ENCODE data around the gene MLKL. TPM values are rescaled to one million over a fixed set of nuclear protein-coding genes. Genes with fewer than 3 reads are reported as not detected.

MLKL gene
- total and polyA plus RNA-seq, 8 donors, result 3.6 to 12.4 (median 7.0) TPM

DNA sequence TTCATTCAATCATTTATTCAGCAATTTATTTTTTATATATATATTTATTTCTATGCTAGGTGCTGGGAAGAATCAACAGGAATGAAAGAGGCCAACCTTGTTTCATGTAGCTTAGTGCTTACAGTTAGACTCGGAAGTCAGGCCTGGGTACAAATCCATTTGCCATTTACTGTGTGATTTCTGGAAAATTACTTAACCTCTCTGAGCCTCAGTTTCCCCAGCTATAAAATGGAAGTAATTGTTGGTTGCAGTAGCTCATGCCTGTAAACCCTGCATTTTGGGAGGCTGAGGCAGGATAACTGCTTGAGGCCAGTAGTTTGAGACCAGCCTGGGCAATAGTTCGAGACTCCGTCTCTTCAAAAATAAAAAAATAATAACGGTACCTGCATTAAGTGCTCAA is 27.2 kb upstream of the MLKL start:
- ATAC-seq (no peak), DNase-seq (no peak), FAIRE-seq (no peak)
- Histone ChIP-seq H3K27ac (no peak overlapping the region), H3K4me3 (no peak overlapping the region), H3K9me3 (no peaks in the 10 kb centered on the region), H3K36me3 (no peaks in the 10 kb centered on the region), H3K27me3 (no peaks in the 10 kb centered on the region), H3K4me1 (peaks cover 2 to 14% (median 6%) of the 10 kb centered on the region in 3 donors)
- TF ChIP-seq, protein P1, sequence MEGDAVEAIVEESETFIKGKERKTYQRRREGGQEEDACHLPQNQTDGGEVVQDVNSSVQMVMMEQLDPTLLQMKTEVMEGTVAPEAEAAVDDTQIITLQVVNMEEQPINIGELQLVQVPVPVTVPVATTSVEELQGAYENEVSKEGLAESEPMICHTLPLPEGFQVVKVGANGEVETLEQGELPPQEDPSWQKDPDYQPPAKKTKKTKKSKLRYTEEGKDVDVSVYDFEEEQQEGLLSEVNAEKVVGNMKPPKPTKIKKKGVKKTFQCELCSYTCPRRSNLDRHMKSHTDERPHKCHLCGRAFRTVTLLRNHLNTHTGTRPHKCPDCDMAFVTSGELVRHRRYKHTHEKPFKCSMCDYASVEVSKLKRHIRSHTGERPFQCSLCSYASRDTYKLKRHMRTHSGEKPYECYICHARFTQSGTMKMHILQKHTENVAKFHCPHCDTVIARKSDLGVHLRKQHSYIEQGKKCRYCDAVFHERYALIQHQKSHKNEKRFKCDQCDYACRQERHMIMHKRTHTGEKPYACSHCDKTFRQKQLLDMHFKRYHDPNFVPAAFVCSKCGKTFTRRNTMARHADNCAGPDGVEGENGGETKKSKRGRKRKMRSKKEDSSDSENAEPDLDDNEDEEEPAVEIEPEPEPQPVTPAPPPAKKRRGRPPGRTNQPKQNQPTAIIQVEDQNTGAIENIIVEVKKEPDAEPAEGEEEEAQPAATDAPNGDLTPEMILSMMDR (IDR thresholded peaks at IDR 0.05), result no peak
- 94 to 96% methylated on average over 4 of the region's 4 CpGs for WGBS, 2 donors
- intact Hi-C loops (cut with DNase I), result no loop called here

DNA sequence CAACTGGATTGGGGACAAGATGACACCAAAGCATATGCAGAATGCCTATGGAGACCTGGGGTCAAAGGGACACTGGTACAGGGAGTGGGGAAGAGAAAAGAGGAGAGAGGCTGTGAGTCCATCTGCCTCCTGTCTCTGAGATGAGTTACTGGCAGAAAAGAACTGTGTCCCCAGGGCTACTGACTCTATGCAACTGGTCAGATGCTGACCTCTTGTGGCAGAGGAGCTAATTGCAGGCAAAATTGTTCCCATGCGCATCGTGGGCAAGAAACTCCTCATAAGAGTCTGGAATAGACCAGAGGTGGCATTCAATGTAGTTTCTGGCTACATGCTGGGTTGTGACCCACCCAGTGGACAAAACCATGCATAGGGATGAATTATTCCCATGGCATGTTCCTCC is 26.1 kb upstream of the MLKL start:
- intact Hi-C loops (cut with DNase I), result no loop called here
- no peak for FAIRE-seq
- no peaks in the 10 kb centered on the region for H3K9me3 ChIP-seq

DNA sequence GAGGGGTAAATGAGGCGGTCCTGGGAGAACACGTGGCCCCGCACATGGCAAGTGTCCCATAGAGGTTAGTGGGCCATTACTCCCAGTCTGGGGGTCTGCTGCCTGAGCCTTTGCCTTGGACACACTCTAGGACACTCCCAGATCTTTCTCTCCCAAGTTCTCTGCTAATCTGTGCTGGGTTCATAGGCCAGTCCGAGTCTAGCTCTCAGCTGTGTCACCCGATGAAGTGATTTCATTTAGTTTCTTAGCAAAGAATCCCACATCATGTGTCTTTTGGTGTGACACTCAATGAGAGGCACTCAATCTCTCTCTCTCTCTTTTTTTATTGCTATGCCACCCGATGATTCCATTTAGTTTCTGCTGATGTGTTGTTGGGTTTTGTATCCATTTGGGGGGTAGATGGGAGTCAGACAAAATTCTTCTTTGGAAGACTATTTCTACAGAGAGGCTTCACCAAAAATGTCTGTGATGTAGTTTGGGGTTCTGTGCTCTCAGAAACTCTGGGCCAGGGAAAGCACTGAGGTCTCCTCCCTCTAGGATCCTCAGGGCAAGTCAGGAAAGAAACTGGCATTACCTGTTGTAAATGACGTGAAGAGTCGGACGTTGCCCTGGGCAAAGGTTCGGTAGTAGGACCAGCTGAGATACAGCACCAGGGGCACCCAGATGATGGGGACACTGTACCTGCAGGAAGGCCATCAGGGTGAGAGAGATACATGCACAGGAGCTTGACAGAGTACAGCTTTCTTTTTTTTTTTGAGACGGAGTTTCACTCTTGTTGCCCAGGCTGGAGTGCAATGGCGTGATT is 25.2 kb upstream of the MLKL start:
- no peaks in the 10 kb centered on the region for H3K9me3 ChIP-seq
- H3K27ac ChIP-seq, result no peak overlapping the region
- FAIRE-seq, result no peak
- peaks cover 2 to 13% (median 6%) of the 10 kb centered on the region in 3 donors for H3K4me1 ChIP-seq
- no peak overlapping the region for H3K4me3 ChIP-seq
- 93 to 95% methylated on average over 12 of the region's 12 CpGs for WGBS, 2 donors
- H3K36me3 ChIP-seq, result no peaks in the 10 kb centered on the region
- no peak for DNase-seq
- intact Hi-C loops (cut with DNase I), result no loop called here
- no peak for ATAC-seq
- no peaks in the 10 kb centered on the region for H3K27me3 ChIP-seq
- TF ChIP-seq, protein P1 (IDR thresholded peaks at IDR 0.05), result no peak

More for the DNA sequence above, 26.1 kb upstream of the MLKL start:
- no peak overlapping the region for H3K27ac ChIP-seq
- no peaks in the 10 kb centered on the region for H3K36me3 ChIP-seq
- TF ChIP-seq, protein P1 (IDR thresholded peaks at IDR 0.05), result peak in 1 of 4 donors; percentile 20
- peaks cover 2 to 14% (median 6%) of the 10 kb centered on the region in 3 donors for H3K4me1 ChIP-seq
- ATAC-seq (no peak), DNase-seq (no peak)
- H3K4me3 ChIP-seq, result no peak overlapping the region
- 83 to 85% methylated on average over 2 of the region's 2 CpGs for WGBS, 2 donors
- H3K27me3 ChIP-seq, result no peaks in the 10 kb centered on the region

DNA sequence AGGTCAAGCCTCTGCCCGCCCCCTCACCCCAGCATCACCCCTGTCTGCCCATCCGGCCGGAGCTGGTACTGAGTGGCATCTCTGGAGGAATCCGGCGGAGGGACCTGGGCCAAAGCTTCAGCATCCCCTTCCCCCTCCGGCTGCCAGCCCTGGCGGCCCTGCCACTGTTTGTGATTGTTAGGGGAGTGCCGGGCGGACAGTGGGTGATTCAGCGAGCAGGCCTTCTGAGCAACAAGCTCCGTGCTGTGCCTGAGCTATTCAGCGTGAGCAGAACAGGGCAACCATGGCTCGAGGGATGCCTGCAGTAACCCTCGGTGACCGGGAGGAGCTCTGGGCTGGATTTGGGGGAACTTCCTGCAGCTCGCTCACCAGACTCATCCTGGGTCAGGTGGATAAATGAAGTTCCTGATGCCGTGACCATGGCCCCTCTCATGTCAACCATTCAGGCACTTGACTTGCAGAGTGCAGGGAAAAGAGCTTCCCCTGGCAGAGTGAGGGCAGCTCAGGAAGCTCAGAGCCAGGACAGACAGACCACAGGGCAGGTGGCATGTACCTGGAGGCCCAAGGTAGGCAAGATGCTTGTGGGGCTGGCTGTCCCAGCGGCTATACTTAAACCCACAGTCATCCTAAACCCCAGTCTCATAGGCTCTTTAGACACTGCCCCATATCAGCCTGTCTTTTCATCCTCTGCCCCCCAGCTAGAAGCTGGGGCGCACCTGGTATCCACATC is 24.3 kb upstream of the MLKL start:
- H3K9me3 ChIP-seq, result no peaks in the 10 kb centered on the region
- 89 to 92% methylated on average over 19 of the region's 19 CpGs for WGBS, 2 donors
- no peak overlapping the region for H3K4me3 ChIP-seq
- no peak for ATAC-seq
- DNase-seq, result peak in 1 of 6 donors; percentile 17
- intact Hi-C loops (cut with DNase I), result no loop called here
- no peak for FAIRE-seq
- H3K4me1 ChIP-seq, result peaks cover 2 to 7% (median 6%) of the 10 kb centered on the region in 3 donors
- H3K27ac ChIP-seq, result no peak overlapping the region
- H3K27me3 ChIP-seq, result no peaks in the 10 kb centered on the region
- H3K36me3 ChIP-seq, result no peaks in the 10 kb centered on the region
- TF ChIP-seq, protein P1 (IDR thresholded peaks at IDR 0.05), result no peak

All from pancreas (tissue), 10 donors.